Measurements from ENCODE around the gene IQCE. TPM values are rescaled to one million over a fixed set of nuclear protein-coding genes. Genes with fewer than 3 reads are reported as not detected.

The IQCE gene
- total RNA-seq, 6 donors from 2014 or later = 18.0 to 51.3 (median 23.9) TPM

- Histone ChIP-seq H3K4me1 (peaks cover 6 to 29% (median 14%) of the 10 kb centered on the region in 4 donors), H3K4me3 (no peak overlapping the region), H3K36me3 (peaks cover 0 to 52% (median 32%) of the 10 kb centered on the region in 4 donors), H3K27ac (no peak overlapping the region), H3K9me3 (no peaks in the 10 kb centered on the region), H3K27me3 (no peaks in the 10 kb centered on the region)
- peak in 1 of 6 experiments; percentile 20 for TF ChIP-seq CTCF (IDR thresholded peaks at IDR 0.05)
- no peak for TF ChIP-seq POLR2AphosphoS5 (IDR thresholded peaks at IDR 0.05)
- WGBS, 2 donors = 85 to 87% methylated on average over 28 to 29 of the region's 36 CpGs
- DNase-seq = peak in 1 of 2 donors; percentile 77
- ATAC-seq (ENCODE audit: low FRiP score in 2 of 2) = no peak
Measured at GRCh38 chr7:2660359-2661095, 101.7 kb downstream of the IQCE start.

- H3K27me3 ChIP-seq = no peaks in the 10 kb centered on the region
- H3K9me3 ChIP-seq = no peaks in the 10 kb centered on the region
- H3K27ac ChIP-seq = no peak overlapping the region
- peaks cover 0 to 48% (median 29%) of the 10 kb centered on the region in 4 donors for H3K36me3 ChIP-seq
- ATAC-seq (ENCODE audit: low FRiP score in 2 of 2) (no peak), DNase-seq (peak in 1 of 2 donors; percentile 74)
- no peak overlapping the region for H3K4me3 ChIP-seq
- peaks cover 6 to 34% (median 14%) of the 10 kb centered on the region in 4 donors for H3K4me1 ChIP-seq
- WGBS, 2 donors = 83 to 94% methylated on average over 4 to 9 of the region's 10 CpGs
- TF ChIP-seq POLR2A (IDR thresholded peaks at IDR 0.05) = no peak
- no peak for TF ChIP-seq CTCF (IDR thresholded peaks at IDR 0.05)
- TF ChIP-seq EP300 (IDR thresholded peaks at IDR 0.05) = no peak
- TF ChIP-seq POLR2AphosphoS5 (IDR thresholded peaks at IDR 0.05) = no peak
Measured at GRCh38 chr7:2661096-2661449, 102.3 kb downstream of the IQCE start.

GRCh38 chr7:2661602-2662272, 103.0 kb downstream of the IQCE start:
- WGBS, 2 donors = 89 to 93% methylated on average over 25 to 39 of the region's 43 CpGs
- Histone ChIP-seq H3K36me3 (peaks cover 0 to 41% (median 24%) of the 10 kb centered on the region in 4 donors), H3K27ac (no peak overlapping the region), H3K4me3 (no peak overlapping the region), H3K4me1 (peaks cover 6 to 36% (median 14%) of the 10 kb centered on the region in 4 donors), H3K9me3 (no peaks in the 10 kb centered on the region), H3K27me3 (no peaks in the 10 kb centered on the region)
- DNase-seq (peak in 1 of 2 donors; percentile 85), ATAC-seq (ENCODE audit: low FRiP score in 2 of 2) (no peak)
- TF ChIP-seq EP300 (IDR thresholded peaks at IDR 0.05) = no peak
- no peak for TF ChIP-seq CTCF (IDR thresholded peaks at IDR 0.05)
- TF ChIP-seq POLR2AphosphoS5 (IDR thresholded peaks at IDR 0.05) = no peak
- no peak for TF ChIP-seq POLR2A (IDR thresholded peaks at IDR 0.05)

- Histone ChIP-seq H3K4me1 (peaks cover 6 to 36% (median 14%) of the 10 kb centered on the region in 4 donors), H3K4me3 (no peak overlapping the region), H3K27me3 (no peaks in the 10 kb centered on the region), H3K27ac (no peak overlapping the region), H3K9me3 (no peaks in the 10 kb centered on the region), H3K36me3 (peaks cover 0 to 40% (median 21%) of the 10 kb centered on the region in 4 donors)
- TF ChIP-seq POLR2AphosphoS5 (IDR thresholded peaks at IDR 0.05) (no peak), EP300 (IDR thresholded peaks at IDR 0.05) (no peak), CTCF (IDR thresholded peaks at IDR 0.05) (no peak), POLR2A (IDR thresholded peaks at IDR 0.05) (no peak)
- DNase-seq (peak in 1 of 2 donors; percentile 76), ATAC-seq (ENCODE audit: low FRiP score in 2 of 2) (no peak)
- WGBS, 2 donors = 88 to 90% methylated on average over 9 to 22 of the region's 33 CpGs
Measured at GRCh38 chr7:2662273-2663120, 103.7 kb downstream of the IQCE start.

Data from upper lobe of left lung (tissue), 6 donors.